Esophagus muscularis mucosa (tissue), 2 donors: ENCODE measurements around the gene ECPAS.

Experiments
- EP300 ChIP-seq: sonication (generic); formaldehyde crosslinking; IDR thresholded peaks from one replicate; pipeline ENCODE4 v1.6.1; 2017; ENCODE audit warnings: antibody characterized with exemption
- POLR2A ChIP-seq: fragments of 450-650 bp; IDR thresholded peaks from one replicate; pipeline ENCODE4 v1.6.1; 2017; ENCODE audit warnings: antibody characterized with exemption, moderate library complexity, mild to moderate bottlenecking, low read depth

- TF ChIP-seq POLR2A: no peak
- TF ChIP-seq EP300: no peak
Observed at GRCh38 chr9:111372297-111372696, 111.9 kb downstream of the ECPAS start.
